ENCODE measurements around the gene MTRFR.

GRCh38 chr12:123223241-123223668, 10.0 kb upstream of the MTRFR start:
- TF ChIP-seq ARNT (IDR thresholded peaks at IDR 0.05) (no peak), FOXM1 (IDR thresholded peaks at IDR 0.05; ENCODE audit: borderline replicate concordance) (no peak), ELF4 (IDR thresholded peaks at IDR 0.05) (no peak), FOXA1 (IDR thresholded peaks at IDR 0.05) (no peak), FOXK2 (IDR thresholded peaks at IDR 0.05) (no peak), L3MBTL2 (conservative IDR thresholded peaks at IDR 0.05) (no peak), TARDBP (IDR thresholded peaks at IDR 0.05) (no peak), SUZ12 (IDR thresholded peaks at IDR 0.05) (no peak), SP1 (IDR thresholded peaks at IDR 0.05) (no peak), HDGF (IDR thresholded peaks at IDR 0.05; ENCODE audit: borderline replicate concordance) (no peak), BHLHE40 (IDR thresholded peaks at IDR 0.05; ENCODE audit: borderline replicate concordance) (no peak)
- TF ChIP-seq, protein P1, sequence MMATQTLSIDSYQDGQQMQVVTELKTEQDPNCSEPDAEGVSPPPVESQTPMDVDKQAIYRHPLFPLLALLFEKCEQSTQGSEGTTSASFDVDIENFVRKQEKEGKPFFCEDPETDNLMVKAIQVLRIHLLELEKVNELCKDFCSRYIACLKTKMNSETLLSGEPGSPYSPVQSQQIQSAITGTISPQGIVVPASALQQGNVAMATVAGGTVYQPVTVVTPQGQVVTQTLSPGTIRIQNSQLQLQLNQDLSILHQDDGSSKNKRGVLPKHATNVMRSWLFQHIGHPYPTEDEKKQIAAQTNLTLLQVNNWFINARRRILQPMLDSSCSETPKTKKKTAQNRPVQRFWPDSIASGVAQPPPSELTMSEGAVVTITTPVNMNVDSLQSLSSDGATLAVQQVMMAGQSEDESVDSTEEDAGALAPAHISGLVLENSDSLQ (IDR thresholded peaks at IDR 0.05) = no peak
